Testis (tissue), 2 donors: ENCODE results near the gene GALNT14.

Source experiments
- CTCF ChIP-seq, 3 experiments: fragments of 450-650 bp in 2 of 3; fragments of 200-600 bp in 1 of 3; sonication (generic) in 1 of 3; IDR thresholded peaks; one replicate each; pipeline ENCODE4 v1.5.1; 2016 to 2019; ENCODE audit warnings: antibody characterized with exemption in 3 of 3, mild to moderate bottlenecking in 2 of 3, moderate library complexity in 1 of 3
- POLR2A ChIP-seq: fragments of 450-650 bp; IDR thresholded peaks from one replicate; pipeline ENCODE4 v1.6.1; 2017; ENCODE audit warnings: antibody characterized with exemption, mild to moderate bottlenecking, moderate library complexity

GRCh38 chr2:30915486-30915885 is 222.8 kb downstream of the GALNT14 start:
- TF ChIP-seq CTCF (IDR thresholded peaks at IDR 0.05) (peak in 1 of 3 experiments; percentile 9), POLR2A (no peak)
